CD14-positive monocyte (primary cell): ENCODE data around the gene MYH9. TPM values are rescaled to one million over a fixed set of nuclear protein-coding genes. Genes with fewer than 3 reads are reported as not detected.

ENCODE experiments used
- DNase-seq, 3 donors: peaks; one replicate each; pipeline ENCODE4 v3.0.0-alpha.2; 2011 to 2022
- H2AFZ ChIP-seq: 2 replicates; pipeline ENCODE4 v1.6.0; 2012; ENCODE audit warnings: mild to moderate bottlenecking, low read depth, low read length, inconsistent platforms; ENCODE audit not compliant: insufficient read depth, poor library complexity, severe bottlenecking
- H3K27ac ChIP-seq, 2 donors: 1 replicate in 1 of 2; 2 replicates in 1 of 2; pipeline ENCODE4 v1.5.1; 2012 to 2013; ENCODE audit warnings: low read length in 2 of 2, control low read depth in 1 of 2, inconsistent platforms in 1 of 2, low read depth in 1 of 2, mild to moderate bottlenecking in 1 of 2
- H3K27me3 ChIP-seq, 2 donors: one replicate each; pipeline versions ENCODE4 v1.6.0 to v1.6.1; 2011 to 2013; ENCODE audit warnings: low read length in 2 of 2; ENCODE audit not compliant: control insufficient read depth in 2 of 2, insufficient read depth in 2 of 2
- H3K36me3 ChIP-seq, 2 donors: replicated peaks in 1 of 2; 1 replicate in 1 of 2; 2 replicates in 1 of 2; pipeline versions ENCODE4 v1.5.1 to v1.6.1; 2012 to 2013; ENCODE audit warnings: low read length in 2 of 2, control low read depth in 1 of 2, inconsistent platforms in 1 of 2, mild to moderate bottlenecking in 1 of 2; ENCODE audit not compliant: insufficient read depth in 2 of 2, control insufficient read depth in 1 of 2
- H3K4me1 ChIP-seq, 2 donors: 1 replicate in 1 of 2; 2 replicates in 1 of 2; pipeline versions ENCODE4 v1.5.1 to v1.6.1; 2012 to 2013; ENCODE audit warnings: low read length in 2 of 2, control low read depth in 1 of 2, inconsistent platforms in 1 of 2, mild to moderate bottlenecking in 1 of 2, moderate library complexity in 1 of 2; ENCODE audit not compliant: insufficient read depth in 2 of 2, control insufficient read depth in 1 of 2
- H3K4me2 ChIP-seq: replicated peaks from 2 replicates; pipeline ENCODE3; 2012; ENCODE audit warnings: low read length, moderate library complexity, mild to moderate bottlenecking; ENCODE audit not compliant: poor library complexity, severe bottlenecking; ENCODE audit errors: extremely low read depth
- H3K4me3 ChIP-seq, 3 experiments: fragments of 200-600 bp in 1 of 3; sonication (generic) in 1 of 3; replicated peaks in 1 of 3; 1 replicate in 2 of 3; 2 replicates in 1 of 3; pipeline ENCODE4 v1.5.1; 2011 to 2013; ENCODE audit warnings: low read length in 3 of 3, mild to moderate bottlenecking in 3 of 3, control low read depth in 2 of 3, low read depth in 2 of 3, inconsistent platforms in 1 of 3, moderate library complexity in 1 of 3
- H3K79me2 ChIP-seq: 2 replicates; pipeline ENCODE4 v1.6.0; 2012; ENCODE audit warnings: mild to moderate bottlenecking, control low read depth, inconsistent platforms, low read length, moderate library complexity; ENCODE audit not compliant: insufficient read depth
- H3K9ac ChIP-seq: 2 replicates; pipeline ENCODE4 v1.6.0; 2017; ENCODE audit warnings: low read length, mild to moderate bottlenecking; ENCODE audit not compliant: insufficient read depth, poor library complexity, severe bottlenecking
- H3K9me3 ChIP-seq, 2 donors: replicated peaks in 1 of 2; 1 replicate in 1 of 2; 2 replicates in 1 of 2; pipeline versions ENCODE4 v1.5.1 to v1.6.1; 2012 to 2013; ENCODE audit warnings: low read length in 2 of 2, control low read depth in 1 of 2; ENCODE audit not compliant: control insufficient read depth in 1 of 2, insufficient read depth in 1 of 2
- H4K20me1 ChIP-seq: 2 replicates; pipeline ENCODE4 v1.6.0; 2012; ENCODE audit warnings: mild to moderate bottlenecking, low read length, control low read depth, moderate library complexity; ENCODE audit not compliant: insufficient read depth
- H3K27ac Mint-ChIP-seq, 7 donors: one replicate each; pipeline ENCODE4 v1.8.0; 2020; ENCODE audit warnings: mild to moderate bottlenecking in 7 of 7, mixed read lengths in 7 of 7, moderate library complexity in 6 of 7, inconsistent platforms in 2 of 7
- H3K27me3 Mint-ChIP-seq, 3 donors: one replicate each; pipeline ENCODE4 v1.8.0; 2021 to 2022; ENCODE audit warnings: low read depth in 3 of 3, mild to moderate bottlenecking in 3 of 3, mixed read lengths in 3 of 3, moderate library complexity in 3 of 3, inconsistent platforms in 1 of 3
- H3K36me3 Mint-ChIP-seq, 2 donors: one replicate each; pipeline ENCODE4 v1.8.0; 2020; ENCODE audit warnings: mixed read lengths in 2 of 2, inconsistent platforms in 1 of 2, mild to moderate bottlenecking in 1 of 2
- H3K4me1 Mint-ChIP-seq: one replicate; pipeline ENCODE4 v1.8.0; 2020; ENCODE audit warnings: mild to moderate bottlenecking, mixed read lengths
- H3K4me3 Mint-ChIP-seq, 2 donors: one replicate each; pipeline ENCODE4 v1.8.0; 2020; ENCODE audit warnings: mild to moderate bottlenecking in 2 of 2, mixed read lengths in 2 of 2, moderate library complexity in 1 of 2
- H3K9me3 Mint-ChIP-seq, 7 donors: one replicate each; pipeline ENCODE4 v1.8.0; 2020 to 2022; ENCODE audit warnings: mixed read lengths in 7 of 7, mild to moderate bottlenecking in 6 of 7, moderate library complexity in 6 of 7, inconsistent platforms in 2 of 7
- WGBS: methylation state at CpG from one replicate; pipeline ENCODE4 v1.1.5; 2013; ENCODE audit warnings: missing lambda C conversion rate; ENCODE audit not compliant: insufficient coverage; 5-methylcytosine and 5-hydroxymethylcytosine counted together
- intact Hi-C, 2 donors: fragments of 100-400 bp; cut with micrococcal nuclease; formaldehyde crosslinking; loops; one replicate each; pipeline versions ENCODE4 v1.15.0 to v1.15.1; 2023
- polyA plus RNA-seq, 3 donors: library from polyadenylated mRNA; depleted of rRNA in 1 of 3; unstranded in 2 of 3; stranded (reverse) in 1 of 3; fragments of 300-500 nt in 2 of 3; fragments of >200 nt in 1 of 3; fragmentation: Illumina TruSeq in 2 of 3; gene quantifications; 1 replicate in 2 of 3; 2 replicates in 1 of 3; pipeline ENCODE4 v1.2.3, GENCODE V29; 2012 to 2021
- TF ChIP-seq, protein P1 (sequence below): fragments of 200-600 bp; IDR thresholded peaks from one replicate; pipeline ENCODE4 v1.8.0; 2022; ENCODE audit warnings: antibody characterized with exemption, mild to moderate bottlenecking

Gene MYH9
- polyA plus RNA-seq, 3 donors = 35.6 to 163 (median 79.5) TPM

DNA sequence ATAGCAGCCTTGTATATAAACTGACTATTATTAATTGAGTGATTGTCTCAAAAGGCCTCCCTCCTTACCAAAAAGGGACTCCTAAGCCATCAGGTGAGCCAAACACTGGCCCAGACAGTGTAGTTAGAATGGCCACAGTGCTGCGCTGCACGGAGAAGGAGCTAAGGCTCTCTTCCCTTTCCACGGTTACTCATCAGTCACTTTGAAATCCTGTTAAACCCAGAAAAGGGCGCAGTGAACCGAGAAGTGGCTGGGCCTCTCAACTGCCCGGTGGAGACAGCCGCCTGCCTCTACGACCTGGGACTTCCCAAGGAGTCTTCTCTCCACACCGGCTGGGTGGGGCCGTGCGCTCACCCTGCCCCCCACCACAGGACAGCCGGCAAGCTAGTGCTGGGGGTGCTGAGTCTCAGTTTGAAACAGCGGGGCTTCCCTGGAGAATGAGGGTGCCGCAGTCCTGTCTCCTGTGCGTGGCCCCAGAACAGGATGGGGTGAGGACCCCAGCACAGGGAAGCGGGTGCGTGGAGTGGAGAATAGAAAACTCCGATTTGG lies 1.3 kb downstream of the MYH9 start:
- no peaks in the 10 kb centered on the region for H3K27me3 ChIP-seq
- H3K79me2 ChIP-seq = peaks cover 88% of the 10 kb centered on the region
- peaks cover 0 to 3% (median 0%) of the 10 kb centered on the region in 3 donors for H3K27me3 Mint-ChIP-seq
- DNase-seq = peak; percentile 71 to 94 (median 86)
- peaks cover 56% of the 10 kb centered on the region for H4K20me1 ChIP-seq
- peak overlapping the region; percentile 71 to 99 (median 87) for H3K4me3 ChIP-seq
- 1% methylated on average over 13 of the region's 18 CpGs for WGBS
- peaks cover 64 to 77% of the 10 kb centered on the region in 2 donors for H3K4me1 ChIP-seq
- intact Hi-C loops = loop anchor here (1.0 to 10.0 kb wide), 7 partner anchors 16 to 141 kb away; partner anchors contain the start of gene EIF3D (in 1 of the 2)
- H3K9me3 ChIP-seq = no peaks in the 10 kb centered on the region
- H3K4me1 Mint-ChIP-seq = peaks cover 61% of the 10 kb centered on the region
- H3K9me3 Mint-ChIP-seq = peaks cover 0 to 3% (median 0%) of the 10 kb centered on the region in 7 donors
- H3K4me2 ChIP-seq = peak overlapping the region; percentile 92
- peak overlapping the region; percentile 90 to 98 for H3K27ac ChIP-seq
- peaks cover 2 to 16% of the 10 kb centered on the region in 2 donors for H3K36me3 ChIP-seq
- H3K4me3 Mint-ChIP-seq = peak overlapping the region; percentile 92 to 95
- H3K27ac Mint-ChIP-seq = peak overlapping the region; percentile 94 to 99 (median 96)
- H2AFZ ChIP-seq = peak overlapping the region; percentile 17
- peaks cover 18 to 34% of the 10 kb centered on the region in 2 donors for H3K36me3 Mint-ChIP-seq
- TF ChIP-seq, protein P1, sequence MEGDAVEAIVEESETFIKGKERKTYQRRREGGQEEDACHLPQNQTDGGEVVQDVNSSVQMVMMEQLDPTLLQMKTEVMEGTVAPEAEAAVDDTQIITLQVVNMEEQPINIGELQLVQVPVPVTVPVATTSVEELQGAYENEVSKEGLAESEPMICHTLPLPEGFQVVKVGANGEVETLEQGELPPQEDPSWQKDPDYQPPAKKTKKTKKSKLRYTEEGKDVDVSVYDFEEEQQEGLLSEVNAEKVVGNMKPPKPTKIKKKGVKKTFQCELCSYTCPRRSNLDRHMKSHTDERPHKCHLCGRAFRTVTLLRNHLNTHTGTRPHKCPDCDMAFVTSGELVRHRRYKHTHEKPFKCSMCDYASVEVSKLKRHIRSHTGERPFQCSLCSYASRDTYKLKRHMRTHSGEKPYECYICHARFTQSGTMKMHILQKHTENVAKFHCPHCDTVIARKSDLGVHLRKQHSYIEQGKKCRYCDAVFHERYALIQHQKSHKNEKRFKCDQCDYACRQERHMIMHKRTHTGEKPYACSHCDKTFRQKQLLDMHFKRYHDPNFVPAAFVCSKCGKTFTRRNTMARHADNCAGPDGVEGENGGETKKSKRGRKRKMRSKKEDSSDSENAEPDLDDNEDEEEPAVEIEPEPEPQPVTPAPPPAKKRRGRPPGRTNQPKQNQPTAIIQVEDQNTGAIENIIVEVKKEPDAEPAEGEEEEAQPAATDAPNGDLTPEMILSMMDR = no peak
- peak overlapping the region; percentile 97 for H3K9ac ChIP-seq

DNA sequence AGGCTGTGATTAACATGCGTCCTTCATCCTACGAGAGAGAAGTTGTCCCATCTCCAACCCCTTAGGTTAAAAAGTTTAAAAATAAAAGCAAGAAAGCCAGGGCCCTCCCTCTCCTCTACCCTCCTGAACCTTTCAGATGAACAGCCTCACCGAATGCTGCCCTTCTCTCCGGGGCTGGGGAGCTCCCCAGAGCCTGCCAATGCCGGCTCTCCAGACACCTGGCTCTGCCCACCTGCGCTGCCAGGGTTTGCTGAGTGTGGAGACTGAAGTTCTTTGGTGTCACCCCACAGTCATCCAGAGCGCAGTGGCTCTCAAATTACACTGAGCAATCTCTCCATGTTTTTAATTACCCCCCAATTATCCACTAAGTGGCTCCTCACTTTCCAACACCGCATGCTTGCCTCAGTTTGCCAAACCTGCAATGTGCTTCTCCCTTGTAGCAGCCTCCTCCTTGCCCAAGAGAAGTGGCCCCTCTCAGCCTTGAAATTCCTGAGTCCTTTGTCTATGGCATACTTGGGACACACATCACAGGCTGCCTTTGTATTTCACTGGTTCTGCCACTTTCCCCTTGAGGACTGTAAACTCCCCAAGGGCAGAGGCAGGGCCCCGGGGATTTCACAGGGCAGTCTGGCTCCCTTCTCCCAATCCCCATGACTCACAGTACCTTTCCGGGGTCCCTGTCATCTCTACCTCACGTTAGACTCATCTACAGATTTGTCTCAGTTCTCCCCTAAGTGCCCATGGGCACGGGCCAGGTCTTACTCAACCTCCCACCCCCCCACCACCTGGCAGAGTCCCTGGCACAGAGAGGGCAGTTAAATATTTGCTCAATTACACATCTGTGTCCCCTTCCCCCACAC lies 2.0 kb downstream of the MYH9 start:
- peak in 2 of 3 donors; percentile 75 to 96 for DNase-seq
- peak overlapping the region; percentile 94 to 99 (median 96) for H3K27ac Mint-ChIP-seq
- Histone ChIP-seq H2AFZ (no peak overlapping the region), H3K4me1 (peaks cover 64 to 77% of the 10 kb centered on the region in 2 donors), H3K9me3 (no peaks in the 10 kb centered on the region), H3K4me3 (peak overlapping the region; percentile 71 to 99 (median 87)), H3K27me3 (no peaks in the 10 kb centered on the region), H3K36me3 (peaks cover 2 to 18% of the 10 kb centered on the region in 2 donors), H4K20me1 (peaks cover 63% of the 10 kb centered on the region), H3K79me2 (peaks cover 95% of the 10 kb centered on the region), H3K4me2 (peak overlapping the region; percentile 92), H3K9ac (peak overlapping the region; percentile 97), H3K27ac (peak overlapping the region; percentile 90 to 98)
- H3K9me3 Mint-ChIP-seq = peaks cover 0 to 3% (median 0%) of the 10 kb centered on the region in 7 donors
- peak overlapping the region; percentile 92 to 95 for H3K4me3 Mint-ChIP-seq
- peaks cover 19 to 34% of the 10 kb centered on the region in 2 donors for H3K36me3 Mint-ChIP-seq
- H3K27me3 Mint-ChIP-seq = no peaks in the 10 kb centered on the region
- peaks cover 62% of the 10 kb centered on the region for H3K4me1 Mint-ChIP-seq
- intact Hi-C loops = loop anchor here (1.0 to 10.0 kb wide), 7 partner anchors 15 to 142 kb away; partner anchors contain the start of gene EIF3D (in 1 of the 2)
- WGBS = 13% methylated on average over 10 of the region's 12 CpGs
- TF ChIP-seq, protein P1 = no peak
